Transverse colon (tissue), 4 donors: ENCODE results near the gene SLC49A3.

Source experiments
- CTCF ChIP-seq, 5 experiments: fragments of 200-600 bp in 3 of 5; fragments of 450-650 bp in 2 of 5; sonication (generic) in 3 of 5; IDR thresholded peaks; 1 replicate in 2 of 5; 2 replicates in 3 of 5; pipeline ENCODE4 v1.5.1; 2016 to 2017; ENCODE audit warnings: antibody characterized with exemption in 5 of 5, inconsistent platforms in 3 of 5, mild to moderate bottlenecking in 2 of 5, moderate library complexity in 1 of 5
- EP300 ChIP-seq: sonication (generic); formaldehyde crosslinking; IDR thresholded peaks from one replicate; pipeline ENCODE4 v1.6.1; 2017; ENCODE audit warnings: antibody characterized with exemption, low read depth
- POLR2A ChIP-seq: fragments of 450-650 bp; IDR thresholded peaks from one replicate; pipeline ENCODE4 v1.6.1; 2016; ENCODE audit warnings: antibody characterized with exemption, mild to moderate bottlenecking, moderate library complexity
- POLR2AphosphoS5 ChIP-seq, 3 donors: sonication (generic); formaldehyde crosslinking; IDR thresholded peaks; one replicate each; pipeline ENCODE4 v1.6.1; 2016; ENCODE audit warnings: antibody characterized with exemption in 3 of 3

GRCh38 chr4:707929-708630, 19.1 kb upstream of the SLC49A3 start:
- TF ChIP-seq CTCF (IDR thresholded peaks at IDR 0.05) (no peak), POLR2A (no peak), EP300 (no peak), POLR2AphosphoS5 (IDR thresholded peaks at IDR 0.05) (no peak)
